ENCODE measurements around the gene NEDD9. TPM values are rescaled to one million over a fixed set of nuclear protein-coding genes. Genes with fewer than 3 reads are reported as not detected.

The NEDD9 gene
- total RNA-seq, 1 donor from 2014 or later: 149 TPM

- DNase-seq (ENCODE audit: extremely low read depth, low read depth, low spot score): no peak
Observed at GRCh38 chr6:11221623-11222384, 10.7 kb downstream of the NEDD9 start.

GRCh38 chr6:11219400-11219834 lies 13.1 kb downstream of the NEDD9 start:
- DNase-seq (ENCODE audit: extremely low read depth, low read depth, low spot score): no peak

- DNase-seq (ENCODE audit: extremely low read depth, low read depth, low spot score): peak; percentile 91
Observed at GRCh38 chr6:11218538-11219399, 13.7 kb downstream of the NEDD9 start.

GRCh38 chr6:11218102-11218442 lies 14.4 kb downstream of the NEDD9 start:
- DNase-seq (ENCODE audit: extremely low read depth, low read depth, low spot score): no peak

GRCh38 chr6:11217360-11218101 lies 14.9 kb downstream of the NEDD9 start:
- no peak for DNase-seq (ENCODE audit: extremely low read depth, low read depth, low spot score)

GRCh38 chr6:11215773-11216172 lies 16.7 kb downstream of the NEDD9 start:
- no peak for DNase-seq (ENCODE audit: extremely low read depth, low read depth, low spot score)

GRCh38 chr6:11214901-11215300 lies 17.6 kb downstream of the NEDD9 start:
- DNase-seq (ENCODE audit: extremely low read depth, low read depth, low spot score): no peak

GRCh38 chr6:11214084-11214833 lies 18.2 kb downstream of the NEDD9 start:
- no peak for DNase-seq (ENCODE audit: extremely low read depth, low read depth, low spot score)

- no peak for DNase-seq (ENCODE audit: extremely low read depth, low read depth, low spot score)
Observed at GRCh38 chr6:11213422-11214021, 18.9 kb downstream of the NEDD9 start.

GRCh38 chr6:11212664-11213063 lies 19.8 kb downstream of the NEDD9 start:
- DNase-seq (ENCODE audit: extremely low read depth, low read depth, low spot score): no peak

GRCh38 chr6:11211254-11211653 lies 21.2 kb downstream of the NEDD9 start:
- DNase-seq (ENCODE audit: extremely low read depth, low read depth, low spot score): no peak

- DNase-seq (ENCODE audit: extremely low read depth, low read depth, low spot score): no peak
Observed at GRCh38 chr6:11210386-11211138, 21.9 kb downstream of the NEDD9 start.

GRCh38 chr6:11209906-11210305 lies 22.6 kb downstream of the NEDD9 start:
- no peak for DNase-seq (ENCODE audit: extremely low read depth, low read depth, low spot score)

- no peak for DNase-seq (ENCODE audit: extremely low read depth, low read depth, low spot score)
Observed at GRCh38 chr6:11209369-11209768, 23.1 kb downstream of the NEDD9 start.

GRCh38 chr6:11208854-11209253 lies 23.6 kb downstream of the NEDD9 start:
- DNase-seq (ENCODE audit: extremely low read depth, low read depth, low spot score): no peak

GRCh38 chr6:11208267-11208666 lies 24.2 kb downstream of the NEDD9 start:
- no peak for DNase-seq (ENCODE audit: extremely low read depth, low read depth, low spot score)

GRCh38 chr6:11207199-11207968 lies 25.1 kb downstream of the NEDD9 start:
- peak; percentile 98 for DNase-seq (ENCODE audit: extremely low read depth, low read depth, low spot score)

- no peak for DNase-seq (ENCODE audit: extremely low read depth, low read depth, low spot score)
Observed at GRCh38 chr6:11206576-11206975, 25.9 kb downstream of the NEDD9 start.
